Prostate gland (tissue), 2 donors: ENCODE results near the gene TMEM117.

Experiments used
- CTCF ChIP-seq, 4 experiments: fragments of 200-600 bp in 2 of 4; fragments of 450-650 bp in 2 of 4; sonication (generic) in 2 of 4; IDR thresholded peaks; 1 replicate in 3 of 4; 2 replicates in 1 of 4; pipeline ENCODE4 v1.5.1; 2016 to 2019; ENCODE audit warnings: antibody characterized with exemption in 4 of 4, mild to moderate bottlenecking in 2 of 4, moderate library complexity in 2 of 4
- POLR2A ChIP-seq: fragments of 450-650 bp; IDR thresholded peaks from one replicate; pipeline ENCODE4 v1.6.1; 2016; ENCODE audit warnings: antibody characterized with exemption, mild to moderate bottlenecking

GRCh38 chr12:44098786-44099185 is 262.9 kb downstream of the TMEM117 start:
- TF ChIP-seq POLR2A (no peak), CTCF (IDR thresholded peaks at IDR 0.05) (no peak)
